GM12872 (cell line): ENCODE data around the gene TMEM254.

ENCODE experiments used
- TF ChIP-seq, protein P1 (sequence below): IDR thresholded peaks from 3 replicates; pipeline ENCODE4 v1.5.1; 2011; ENCODE audit warnings: low read depth, mild to moderate bottlenecking, low read length, moderate library complexity; ENCODE audit not compliant: insufficient read depth

Gene TMEM254

DNA sequence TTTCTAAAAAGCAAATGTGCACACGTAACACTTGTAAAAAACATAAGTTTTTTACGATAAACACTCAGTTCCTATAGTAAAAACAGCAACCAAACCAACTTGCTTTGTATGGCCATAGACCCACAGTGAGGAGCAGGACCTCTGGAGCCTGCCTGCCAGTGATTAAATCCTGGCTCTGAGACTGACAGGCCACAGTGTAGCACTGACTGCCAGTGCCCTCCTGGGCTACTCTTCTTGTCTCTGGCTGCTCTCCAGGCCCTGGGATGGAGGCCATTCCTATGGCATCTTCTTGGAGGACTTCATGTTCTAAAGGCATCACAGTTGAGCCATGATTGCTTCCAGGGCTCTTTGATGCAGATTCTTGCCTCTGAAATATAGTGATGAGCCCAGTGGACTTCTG, 22.7 kb upstream of the TMEM254 start:
- TF ChIP-seq, protein P1, sequence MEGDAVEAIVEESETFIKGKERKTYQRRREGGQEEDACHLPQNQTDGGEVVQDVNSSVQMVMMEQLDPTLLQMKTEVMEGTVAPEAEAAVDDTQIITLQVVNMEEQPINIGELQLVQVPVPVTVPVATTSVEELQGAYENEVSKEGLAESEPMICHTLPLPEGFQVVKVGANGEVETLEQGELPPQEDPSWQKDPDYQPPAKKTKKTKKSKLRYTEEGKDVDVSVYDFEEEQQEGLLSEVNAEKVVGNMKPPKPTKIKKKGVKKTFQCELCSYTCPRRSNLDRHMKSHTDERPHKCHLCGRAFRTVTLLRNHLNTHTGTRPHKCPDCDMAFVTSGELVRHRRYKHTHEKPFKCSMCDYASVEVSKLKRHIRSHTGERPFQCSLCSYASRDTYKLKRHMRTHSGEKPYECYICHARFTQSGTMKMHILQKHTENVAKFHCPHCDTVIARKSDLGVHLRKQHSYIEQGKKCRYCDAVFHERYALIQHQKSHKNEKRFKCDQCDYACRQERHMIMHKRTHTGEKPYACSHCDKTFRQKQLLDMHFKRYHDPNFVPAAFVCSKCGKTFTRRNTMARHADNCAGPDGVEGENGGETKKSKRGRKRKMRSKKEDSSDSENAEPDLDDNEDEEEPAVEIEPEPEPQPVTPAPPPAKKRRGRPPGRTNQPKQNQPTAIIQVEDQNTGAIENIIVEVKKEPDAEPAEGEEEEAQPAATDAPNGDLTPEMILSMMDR: no peak

DNA sequence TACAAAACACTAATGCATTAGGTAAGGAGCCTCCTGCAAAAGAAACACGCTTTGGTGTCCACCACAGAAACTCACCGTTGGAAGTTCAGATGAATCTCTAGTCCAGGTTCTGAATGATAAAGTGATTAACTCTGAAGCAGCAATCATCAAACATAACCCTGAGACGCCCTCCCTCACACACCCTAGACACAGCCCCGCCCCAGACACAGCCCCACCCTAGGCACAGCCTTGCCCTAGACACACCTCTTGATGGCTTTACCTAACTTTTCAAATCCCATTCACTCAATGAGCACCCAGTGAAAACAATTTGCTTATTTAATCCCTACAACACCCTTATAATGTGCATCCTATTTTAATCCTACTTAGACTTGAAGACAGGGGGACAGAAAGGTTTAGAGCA, 21.3 kb upstream of the TMEM254 start:
- TF ChIP-seq, protein P1: no peak

DNA sequence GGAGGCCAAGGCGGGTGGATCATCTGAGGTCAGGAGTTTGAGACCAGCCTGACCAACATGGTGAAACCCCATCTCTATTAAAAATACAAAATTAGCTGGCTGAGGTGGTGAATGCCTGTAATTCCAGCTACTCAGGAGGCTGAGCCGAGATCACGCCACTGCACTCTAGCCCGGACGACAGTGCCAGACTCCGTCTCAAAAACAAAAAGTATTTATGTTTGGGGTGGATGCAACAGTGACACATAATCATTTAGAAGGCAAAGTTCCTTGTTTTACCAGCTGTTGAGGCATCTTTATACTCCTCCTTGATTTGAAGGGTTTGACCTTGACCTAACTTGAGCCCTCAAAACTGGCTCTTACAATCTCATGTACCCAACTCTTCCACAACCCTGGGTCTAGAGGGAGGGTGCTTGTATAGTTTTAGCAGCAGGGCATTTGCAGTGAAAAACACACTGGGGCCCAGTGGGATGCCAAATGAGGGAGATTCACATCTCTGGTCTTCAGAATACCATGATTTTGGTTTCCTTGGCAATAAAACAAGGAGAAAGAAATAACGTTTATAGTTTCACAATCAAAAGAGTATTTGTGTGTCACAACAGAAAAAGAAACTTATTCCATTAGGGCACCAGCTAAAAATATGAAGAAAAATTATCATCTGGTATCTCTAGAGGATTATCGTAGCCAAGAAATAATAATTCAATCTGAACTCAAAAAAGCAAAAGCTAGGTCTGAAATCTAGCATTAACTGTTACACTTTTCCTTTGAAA, 14.2 kb upstream of the TMEM254 start:
- TF ChIP-seq, protein P1: no peak

DNA sequence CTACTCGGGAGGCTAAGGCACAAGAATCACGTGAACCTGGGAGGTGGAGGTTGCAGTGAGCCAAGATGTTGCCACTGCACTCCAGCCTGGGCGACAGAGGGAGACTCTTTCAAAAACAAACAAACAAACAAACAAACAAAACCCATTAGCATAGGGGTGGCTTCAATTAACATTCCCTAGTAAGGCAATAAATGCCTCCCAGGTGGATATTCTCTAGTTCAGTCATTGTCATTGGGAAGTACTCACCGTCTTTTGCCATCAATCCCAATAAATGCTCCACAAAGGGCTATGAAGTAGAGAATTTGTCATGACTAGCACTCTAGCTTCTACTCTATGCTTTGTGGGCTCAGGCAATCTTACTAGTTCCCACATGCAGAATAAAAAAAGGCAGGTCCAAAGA, 11.7 kb upstream of the TMEM254 start:
- TF ChIP-seq, protein P1: no peak

DNA sequence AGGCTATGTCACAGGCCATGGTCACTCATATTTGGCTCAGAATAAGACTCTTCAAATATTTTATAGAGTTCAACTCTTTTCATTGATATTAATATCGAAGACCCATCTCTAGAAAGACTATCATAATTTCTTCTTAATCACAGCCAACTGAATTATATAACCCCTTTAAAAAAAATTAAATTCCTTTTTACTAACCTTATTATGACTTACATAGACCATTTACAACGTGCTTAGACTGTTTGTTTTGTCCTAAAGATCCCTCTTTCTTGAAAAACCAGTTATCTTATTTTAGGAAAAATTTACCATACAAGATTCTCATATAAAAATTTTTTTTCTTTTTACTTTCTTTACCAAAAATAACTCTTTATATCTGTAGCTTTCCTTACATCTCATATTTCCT, 10.2 kb upstream of the TMEM254 start:
- TF ChIP-seq, protein P1: no peak

DNA sequence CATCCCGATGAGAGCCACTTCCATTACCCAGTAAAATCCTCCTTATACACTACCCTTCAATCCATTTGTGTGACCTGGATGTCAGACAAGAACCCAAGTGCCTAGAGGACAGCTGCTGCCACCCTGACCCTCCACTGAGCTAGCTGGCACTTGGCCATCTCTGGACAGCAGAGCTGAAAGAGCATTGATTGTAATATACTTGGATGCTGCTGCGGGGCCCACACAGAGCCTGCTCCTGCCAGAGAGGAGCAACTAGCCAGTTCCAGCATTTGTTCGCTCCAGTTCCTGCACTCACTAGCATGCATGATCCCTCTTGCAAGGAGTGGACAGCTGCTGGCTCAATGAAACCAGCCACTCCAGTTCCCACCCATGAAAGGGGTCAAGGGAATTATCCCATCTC, 8.4 kb upstream of the TMEM254 start:
- TF ChIP-seq, protein P1: no peak

DNA sequence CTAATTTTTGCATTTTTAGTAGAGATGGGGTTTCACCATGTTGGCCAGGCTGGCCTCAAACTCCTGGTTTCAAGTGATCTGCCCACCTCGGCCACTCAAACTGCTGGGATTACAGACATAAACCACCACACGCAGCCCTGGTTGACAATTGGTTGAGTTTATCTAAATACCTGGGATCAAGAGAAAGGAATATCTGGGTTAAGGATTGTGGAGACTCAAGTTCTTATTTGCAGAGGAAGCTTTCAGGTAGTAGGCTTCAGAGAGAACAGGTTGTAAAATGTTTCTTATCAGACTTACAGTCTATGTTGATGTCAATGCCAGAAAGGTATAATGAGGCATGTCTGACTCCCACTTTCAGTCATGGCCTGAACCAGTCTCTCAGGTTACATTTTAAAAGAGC, 5.9 kb upstream of the TMEM254 start:
- TF ChIP-seq, protein P1: no peak
